Astrocyte (in vitro differentiated cells and primary cell): Measurements from ENCODE around the gene DCANP1.

Source experiments
- CTCF ChIP-seq: IDR thresholded peaks from 2 replicates; pipeline ENCODE4 v1.5.1; 2011; ENCODE audit warnings: low read depth, mild to moderate bottlenecking, inconsistent platforms, low read length, moderate library complexity; ENCODE audit not compliant: insufficient read depth
- EZH2 ChIP-seq: IDR thresholded peaks from 2 replicates; pipeline ENCODE4 v1.6.1; 2012; ENCODE audit warnings: mild to moderate bottlenecking, low read length, inconsistent platforms; ENCODE audit not compliant: insufficient read depth

DNA sequence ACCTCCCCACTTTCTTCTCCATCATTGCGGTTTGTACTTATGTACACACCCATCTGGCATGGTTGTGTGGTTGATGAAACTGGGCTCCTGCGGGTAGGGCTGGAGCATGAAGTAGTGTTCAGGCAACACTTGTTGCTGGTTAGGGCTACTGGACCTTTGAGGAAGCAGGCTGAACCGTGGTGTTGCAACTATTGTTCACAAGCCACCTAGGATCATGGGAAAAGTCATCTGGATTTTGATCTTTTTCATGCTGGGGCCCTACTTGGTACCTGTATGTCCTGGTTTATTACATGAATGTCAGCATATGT, 45.1 kb upstream of the DCANP1 start:
- TF ChIP-seq EZH2: no peak
- TF ChIP-seq CTCF: no peak
